ENCODE results near the gene ZNF597. TPM values are rescaled to one million over a fixed set of nuclear protein-coding genes. Genes with fewer than 3 reads are reported as not detected.

The ZNF597 gene
- polyA plus RNA-seq, 3 donors: 0.80 to 1.0 (median 0.98) TPM

DNA sequence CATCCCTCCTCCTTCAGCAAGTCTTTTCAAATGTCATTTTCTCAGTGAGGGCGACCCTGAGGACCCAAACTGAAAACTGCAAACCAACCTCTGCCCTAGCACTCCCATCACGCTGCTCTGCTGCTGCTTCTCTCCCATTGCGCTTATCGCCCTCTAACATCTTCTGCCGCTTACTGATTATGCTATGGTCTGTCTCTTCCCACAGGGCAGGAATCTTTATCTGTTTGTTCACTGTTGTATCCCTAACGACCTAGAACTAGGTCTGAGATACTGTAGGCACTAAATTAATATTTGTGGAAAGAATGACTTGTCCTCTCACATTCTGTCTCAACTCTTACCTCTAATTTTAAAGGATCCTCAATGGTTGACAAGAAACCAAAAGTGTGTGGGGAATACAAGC, 55.0 kb downstream of the ZNF597 start:
- Histone ChIP-seq H3K9me3 (replicated peaks in 1 of 2; ENCODE audit: control insufficient read depth in 1 of 2, insufficient read depth in 1 of 2, low read length in 2 of 2) (peaks cover 72 to 87% of the 10 kb centered on the region in 2 donors), H3K4me2 (replicated peaks; ENCODE audit: extremely low read depth, low read length, poor library complexity, severe bottlenecking) (no peak overlapping the region)

DNA sequence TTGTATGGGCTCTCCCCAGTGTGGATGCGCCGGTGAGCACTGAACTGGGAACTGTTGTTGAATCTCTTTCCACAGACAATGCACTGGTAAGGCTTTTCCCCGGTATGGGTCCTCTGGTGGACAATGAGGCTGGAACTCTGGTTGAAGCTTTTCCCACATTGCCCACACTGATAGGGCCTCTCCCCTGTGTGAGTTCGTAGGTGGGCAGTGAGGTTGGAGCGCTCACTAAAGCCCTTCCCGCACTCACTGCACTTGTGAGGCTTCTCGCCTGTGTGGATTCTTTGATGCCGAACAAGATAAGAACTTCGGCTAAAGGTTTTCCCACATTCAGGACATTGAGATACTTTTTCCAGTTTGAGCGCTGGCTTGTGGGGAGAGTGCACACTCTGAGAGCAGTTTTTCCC, 60.3 kb downstream of the ZNF597 start:
- intact Hi-C loops (cut with micrococcal nuclease): no loop called here
- no peak overlapping the region for H2AFZ ChIP-seq (ENCODE audit: insufficient read depth, low read depth, low read length, poor library complexity, severe bottlenecking)
- TF ChIP-seq, protein P1, sequence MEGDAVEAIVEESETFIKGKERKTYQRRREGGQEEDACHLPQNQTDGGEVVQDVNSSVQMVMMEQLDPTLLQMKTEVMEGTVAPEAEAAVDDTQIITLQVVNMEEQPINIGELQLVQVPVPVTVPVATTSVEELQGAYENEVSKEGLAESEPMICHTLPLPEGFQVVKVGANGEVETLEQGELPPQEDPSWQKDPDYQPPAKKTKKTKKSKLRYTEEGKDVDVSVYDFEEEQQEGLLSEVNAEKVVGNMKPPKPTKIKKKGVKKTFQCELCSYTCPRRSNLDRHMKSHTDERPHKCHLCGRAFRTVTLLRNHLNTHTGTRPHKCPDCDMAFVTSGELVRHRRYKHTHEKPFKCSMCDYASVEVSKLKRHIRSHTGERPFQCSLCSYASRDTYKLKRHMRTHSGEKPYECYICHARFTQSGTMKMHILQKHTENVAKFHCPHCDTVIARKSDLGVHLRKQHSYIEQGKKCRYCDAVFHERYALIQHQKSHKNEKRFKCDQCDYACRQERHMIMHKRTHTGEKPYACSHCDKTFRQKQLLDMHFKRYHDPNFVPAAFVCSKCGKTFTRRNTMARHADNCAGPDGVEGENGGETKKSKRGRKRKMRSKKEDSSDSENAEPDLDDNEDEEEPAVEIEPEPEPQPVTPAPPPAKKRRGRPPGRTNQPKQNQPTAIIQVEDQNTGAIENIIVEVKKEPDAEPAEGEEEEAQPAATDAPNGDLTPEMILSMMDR (IDR thresholded peaks at IDR 0.05): no peak
- no peak overlapping the region for H3K9ac ChIP-seq (ENCODE audit: insufficient read depth, low read length, poor library complexity, severe bottlenecking)
- H3K36me3 ChIP-seq (replicated peaks in 1 of 2; ENCODE audit: control insufficient read depth in 1 of 2, insufficient read depth in 2 of 2, low read length in 2 of 2): peaks cover 36 to 54% of the 10 kb centered on the region in 2 donors
- WGBS (ENCODE audit: insufficient coverage): 98% methylated on average over 6 of the region's 10 CpGs
- no peak overlapping the region for H3K4me2 ChIP-seq (replicated peaks; ENCODE audit: extremely low read depth, low read length, poor library complexity, severe bottlenecking)
- no peaks in the 10 kb centered on the region for H4K20me1 ChIP-seq (ENCODE audit: insufficient read depth, low read length)
- no peak for DNase-seq
- Mint-ChIP-seq H3K36me3 (peaks cover 52 to 60% of the 10 kb centered on the region in 2 donors), H3K27ac (no peak overlapping the region), H3K9me3 (peaks cover 71 to 93% (median 86%) of the 10 kb centered on the region in 7 donors), H3K27me3 (ENCODE audit: low read depth in 3 of 3) (no peaks in the 10 kb centered on the region), H3K4me3 (no peak overlapping the region), H3K4me1 (no peaks in the 10 kb centered on the region)
- H3K79me2 ChIP-seq (ENCODE audit: insufficient read depth, low read length): no peaks in the 10 kb centered on the region
- H3K4me3 ChIP-seq (replicated peaks in 1 of 3; ENCODE audit: low read depth in 2 of 3, low read length in 3 of 3): peak overlapping the region in 1 of 3 experiments; percentile 38
- peaks cover 76 to 91% of the 10 kb centered on the region in 2 donors for H3K9me3 ChIP-seq (replicated peaks in 1 of 2; ENCODE audit: control insufficient read depth in 1 of 2, insufficient read depth in 1 of 2, low read length in 2 of 2)
- no peaks in the 10 kb centered on the region for H3K27me3 ChIP-seq (ENCODE audit: control insufficient read depth in 2 of 2, insufficient read depth in 2 of 2, low read length in 2 of 2)
- H3K4me1 ChIP-seq (ENCODE audit: control insufficient read depth in 1 of 2, insufficient read depth in 2 of 2, low read length in 2 of 2): no peaks in the 10 kb centered on the region
- H3K27ac ChIP-seq (ENCODE audit: low read depth in 1 of 2, low read length in 2 of 2): no peak overlapping the region

More for the DNA sequence above, 55.0 kb downstream of the ZNF597 start:
- H3K4me3 ChIP-seq (replicated peaks in 1 of 3; ENCODE audit: low read depth in 2 of 3, low read length in 3 of 3): no peak overlapping the region
- H2AFZ ChIP-seq (ENCODE audit: insufficient read depth, low read depth, low read length, poor library complexity, severe bottlenecking): no peak overlapping the region
- intact Hi-C loops (cut with micrococcal nuclease): no loop called here
- H3K27me3 Mint-ChIP-seq (ENCODE audit: low read depth in 3 of 3): no peaks in the 10 kb centered on the region
- WGBS (ENCODE audit: insufficient coverage): 100% methylated on average over 2 of the region's 6 CpGs
- H3K27ac Mint-ChIP-seq: no peak overlapping the region
- no peak for DNase-seq
- H3K36me3 Mint-ChIP-seq: peaks cover 82 to 89% of the 10 kb centered on the region in 2 donors
- peaks cover 4% of the 10 kb centered on the region for H3K79me2 ChIP-seq (ENCODE audit: insufficient read depth, low read length)
- TF ChIP-seq, protein P1 (IDR thresholded peaks at IDR 0.05): no peak
- no peak overlapping the region for H3K4me3 Mint-ChIP-seq
- H3K36me3 ChIP-seq (replicated peaks in 1 of 2; ENCODE audit: control insufficient read depth in 1 of 2, insufficient read depth in 2 of 2, low read length in 2 of 2): peaks cover 67 to 87% of the 10 kb centered on the region in 2 donors
- no peaks in the 10 kb centered on the region for H3K4me1 ChIP-seq (ENCODE audit: control insufficient read depth in 1 of 2, insufficient read depth in 2 of 2, low read length in 2 of 2)
- H3K9ac ChIP-seq (ENCODE audit: insufficient read depth, low read length, poor library complexity, severe bottlenecking): no peak overlapping the region
- H3K9me3 Mint-ChIP-seq: peaks cover 52 to 88% (median 80%) of the 10 kb centered on the region in 7 donors
- no peaks in the 10 kb centered on the region for H4K20me1 ChIP-seq (ENCODE audit: insufficient read depth, low read length)
- H3K27ac ChIP-seq (ENCODE audit: low read depth in 1 of 2, low read length in 2 of 2): no peak overlapping the region
- no peaks in the 10 kb centered on the region for H3K27me3 ChIP-seq (ENCODE audit: control insufficient read depth in 2 of 2, insufficient read depth in 2 of 2, low read length in 2 of 2)
- no peaks in the 10 kb centered on the region for H3K4me1 Mint-ChIP-seq

Small RNA genes within 50 kb of the gene (small RNA-seq; reads per million reads assigned to genes)
- not detected for gene MIR6126 (ENCODE audit: insufficient read length, low read depth)

Other genes with a start within 250 kb of the ZNF597 start
- 1 to 10 TPM; 2.0 to 2.8 (median 2.5) TPM for gene ZNF200, start 208.3 kb downstream of the ZNF597 start, polyA plus RNA-seq
- 10 to 100 TPM; 37.7 to 78.0 (median 73.2) TPM for gene MEFV, start 186.9 kb downstream of the ZNF597 start, polyA plus RNA-seq
- gene ZNF263, start 160.0 kb downstream of the ZNF597 start, polyA plus RNA-seq: 10 to 100 TPM; 11.5 to 21.5 (median 13.1) TPM
- gene TIGD7, start 138.1 kb downstream of the ZNF597 start, polyA plus RNA-seq: 1 to 10 TPM in 1 of 3 donors, under 1 TPM in 2; 0.32 to 1.4 (median 0.64) TPM
- gene ZNF75A, start 138.0 kb downstream of the ZNF597 start, polyA plus RNA-seq: 10 to 100 TPM in 1 of 3 donors, 1 to 10 TPM in 2; 2.3 to 10.2 (median 2.8) TPM
- under 1 TPM in 1 of 3 donors, not detected in 2; 0.12 TPM for gene OR2C1, start 87.6 kb downstream of the ZNF597 start, polyA plus RNA-seq
- gene ZSCAN32, start 42.5 kb downstream of the ZNF597 start, polyA plus RNA-seq: 1 to 10 TPM; 5.7 to 7.7 (median 7.2) TPM
- 1 to 10 TPM; 2.5 to 5.6 (median 4.9) TPM for gene ZNF174, start 42.3 kb downstream of the ZNF597 start, polyA plus RNA-seq
- 10 to 100 TPM; 19.5 to 48.8 (median 29.7) TPM for gene NAA60, start 176 bp upstream of the ZNF597 start, polyA plus RNA-seq
- not detected for gene C16orf90, start 52.0 kb upstream of the ZNF597 start, polyA plus RNA-seq
- 1 to 10 TPM; 1.9 to 5.9 (median 5.6) TPM for gene CLUAP1, start 57.5 kb upstream of the ZNF597 start, polyA plus RNA-seq
- gene NLRC3, start 133.9 kb upstream of the ZNF597 start, polyA plus RNA-seq: under 1 TPM; 0.03 to 0.07 (median 0.06) TPM
- 1 to 10 TPM in 1 of 3 donors, under 1 TPM in 2; 0.12 to 2.4 (median 0.71) TPM for gene SLX4, start 168.1 kb upstream of the ZNF597 start, polyA plus RNA-seq
- gene DNASE1, start 211.2 kb upstream of the ZNF597 start, polyA plus RNA-seq: 10 to 100 TPM in 1 of 3 donors, 1 to 10 TPM in 1, not detected in 1; 1.5 to 21.1 TPM